AG10803 (cell line): Measurements from ENCODE around the gene CBL.

Source experiments
- DNase-seq: peaks from one replicate; pipeline ENCODE4 v3.0.0; 2010; ENCODE audit warnings: low read depth
- H3K4me3 ChIP-seq: 2 replicates; pipeline ENCODE4 v1.5.1; 2011; ENCODE audit warnings: mild to moderate bottlenecking, low read length, control low read depth
- TF ChIP-seq, protein P1 (sequence below): conservative IDR thresholded peaks from 2 replicates; pipeline ENCODE4 v1.5.1; 2011; ENCODE audit warnings: mild to moderate bottlenecking, low read length, control low read depth, inconsistent platforms

Gene CBL

DNA sequence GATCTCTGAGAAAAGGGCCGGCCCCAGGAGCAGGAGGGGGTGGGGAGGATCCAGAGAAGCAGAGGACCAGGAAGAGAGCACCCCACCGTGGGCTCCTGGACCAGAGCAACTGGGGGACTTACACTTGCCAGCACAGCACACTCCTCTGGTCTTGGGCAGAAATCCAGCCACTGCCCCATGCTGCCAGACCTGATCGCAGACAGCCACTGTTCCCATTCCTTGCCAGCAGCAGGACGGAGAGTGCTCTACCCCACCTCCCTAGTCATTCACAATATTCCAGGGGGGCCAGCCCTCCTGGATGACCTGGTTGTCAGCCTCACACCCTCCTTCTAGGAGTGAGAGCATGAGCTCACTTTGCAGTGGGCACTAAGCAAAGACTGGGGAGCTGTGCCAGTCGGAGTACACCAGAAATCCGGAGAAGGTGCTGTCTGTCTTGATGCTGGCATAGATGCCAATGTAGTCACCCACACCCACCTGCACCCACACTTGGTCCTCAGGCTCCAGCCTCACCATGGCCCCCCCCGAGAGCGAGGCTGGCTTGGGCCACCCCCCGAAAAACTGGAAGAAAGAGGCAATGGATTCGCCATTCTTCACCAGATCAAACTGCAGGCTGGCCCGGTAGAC lies 132.9 kb downstream of the CBL start:
- TF ChIP-seq, protein P1, sequence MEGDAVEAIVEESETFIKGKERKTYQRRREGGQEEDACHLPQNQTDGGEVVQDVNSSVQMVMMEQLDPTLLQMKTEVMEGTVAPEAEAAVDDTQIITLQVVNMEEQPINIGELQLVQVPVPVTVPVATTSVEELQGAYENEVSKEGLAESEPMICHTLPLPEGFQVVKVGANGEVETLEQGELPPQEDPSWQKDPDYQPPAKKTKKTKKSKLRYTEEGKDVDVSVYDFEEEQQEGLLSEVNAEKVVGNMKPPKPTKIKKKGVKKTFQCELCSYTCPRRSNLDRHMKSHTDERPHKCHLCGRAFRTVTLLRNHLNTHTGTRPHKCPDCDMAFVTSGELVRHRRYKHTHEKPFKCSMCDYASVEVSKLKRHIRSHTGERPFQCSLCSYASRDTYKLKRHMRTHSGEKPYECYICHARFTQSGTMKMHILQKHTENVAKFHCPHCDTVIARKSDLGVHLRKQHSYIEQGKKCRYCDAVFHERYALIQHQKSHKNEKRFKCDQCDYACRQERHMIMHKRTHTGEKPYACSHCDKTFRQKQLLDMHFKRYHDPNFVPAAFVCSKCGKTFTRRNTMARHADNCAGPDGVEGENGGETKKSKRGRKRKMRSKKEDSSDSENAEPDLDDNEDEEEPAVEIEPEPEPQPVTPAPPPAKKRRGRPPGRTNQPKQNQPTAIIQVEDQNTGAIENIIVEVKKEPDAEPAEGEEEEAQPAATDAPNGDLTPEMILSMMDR: no peak
- peak overlapping the region; percentile 71 for H3K4me3 ChIP-seq
- DNase-seq: no peak

DNA sequence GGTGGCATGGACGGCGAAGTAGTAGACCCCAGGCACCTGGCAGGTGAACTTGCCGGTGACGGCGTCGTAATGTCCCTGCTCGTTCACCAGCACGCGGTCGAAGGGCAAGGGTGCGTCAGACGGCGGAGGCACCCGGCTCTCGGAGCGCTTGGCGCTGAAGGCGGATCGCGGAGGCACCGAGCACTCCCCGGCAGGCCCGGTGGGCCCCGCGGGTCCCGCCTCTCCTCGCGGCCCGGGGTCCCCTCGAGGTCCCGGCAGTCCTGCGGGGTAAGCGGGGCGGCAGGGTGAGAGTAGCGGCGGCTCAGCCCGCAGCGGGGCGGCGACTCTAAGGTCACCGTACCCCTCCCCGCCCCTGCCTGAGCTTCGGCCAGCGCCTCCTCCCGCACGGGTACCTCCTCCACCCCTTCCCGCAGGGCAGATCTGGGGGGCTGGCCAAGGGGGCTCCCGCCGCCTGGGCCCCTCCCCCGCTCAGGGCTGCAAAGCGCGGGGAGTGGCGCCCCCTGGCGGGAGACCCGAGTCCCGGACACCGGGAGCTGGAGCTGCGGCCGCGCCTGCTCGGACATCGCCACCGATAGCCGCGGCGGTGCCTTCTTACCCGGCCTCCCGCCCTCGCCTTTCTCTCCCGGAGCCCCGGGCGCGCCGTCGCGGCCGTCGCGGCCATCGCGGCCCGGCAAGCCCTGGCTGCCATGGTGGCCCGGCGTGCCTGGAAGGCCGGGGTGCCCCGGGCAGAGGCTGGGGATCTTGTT lies 133.6 kb downstream of the CBL start:
- DNase-seq: peak; percentile 62
- peak overlapping the region; percentile 71 for H3K4me3 ChIP-seq
- TF ChIP-seq, protein P1: peak; percentile 61

DNA sequence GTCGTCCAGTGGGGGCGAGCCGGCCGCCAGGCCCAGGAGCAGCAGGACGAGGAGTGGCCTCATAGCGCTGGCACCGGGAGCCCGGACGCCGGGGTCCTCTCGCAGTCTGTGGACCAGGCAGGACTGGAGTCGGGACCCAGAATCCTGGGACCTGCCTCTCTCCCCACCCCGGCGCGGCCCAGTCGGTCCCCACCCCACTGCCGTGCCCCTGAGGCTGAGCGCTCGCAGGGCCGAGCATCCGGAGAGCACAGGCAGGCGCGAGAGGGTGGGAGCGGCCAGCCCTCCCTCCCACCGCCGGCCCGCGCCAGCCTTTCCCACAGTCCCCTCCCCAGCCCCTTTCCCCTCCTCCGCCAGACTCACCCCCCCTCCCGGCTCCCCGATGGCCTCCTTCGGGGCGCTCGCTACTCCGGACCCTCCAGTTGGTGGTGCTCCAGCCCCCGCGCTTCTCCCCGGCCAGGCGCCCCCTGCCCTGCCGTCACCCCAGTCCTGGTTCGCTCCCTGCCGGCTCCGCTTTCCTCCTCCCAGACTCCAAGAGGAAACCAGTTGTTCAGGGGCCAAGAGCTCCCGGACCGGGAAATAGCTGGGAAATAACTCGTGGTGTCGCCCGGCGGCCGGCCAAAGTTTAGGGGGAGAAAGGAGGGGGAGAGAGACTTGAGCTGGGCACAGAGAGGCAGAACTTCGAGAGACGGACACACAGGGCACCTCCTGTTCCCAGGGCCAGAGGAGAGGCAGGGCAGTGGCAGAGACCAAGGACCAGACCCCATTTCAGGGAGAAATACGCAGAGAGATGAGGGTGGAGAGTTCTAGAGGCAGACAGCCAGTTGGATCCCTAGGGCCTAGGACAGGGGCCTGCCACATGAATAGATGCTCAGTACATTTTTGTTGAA lies 134.4 kb downstream of the CBL start, which contains the start of gene C1QTNF5:
TSS of gene C1QTNF5 (minus strand) at position 549 of the 887 bp plus-strand sequence. CDS start at position 63, 486 bp downstream.
- peak within 1 kb of the TSS; percentile 71 for H3K4me3 ChIP-seq
- TF ChIP-seq, protein P1: no peak; the same call in 1 of the 2 replicates
- DNase-seq: peak; percentile 84

GRCh38 chr11:119341222-119342022 lies 135.3 kb downstream of the CBL start:
- TF ChIP-seq, protein P1: no peak
- H3K4me3 ChIP-seq: peak overlapping the region; percentile 71
- no peak for DNase-seq

- TF ChIP-seq, protein P1: no peak
- DNase-seq: no peak
- H3K4me3 ChIP-seq: no peak overlapping the region
Measured at GRCh38 chr11:119342023-119342300, 135.8 kb downstream of the CBL start.

DNA sequence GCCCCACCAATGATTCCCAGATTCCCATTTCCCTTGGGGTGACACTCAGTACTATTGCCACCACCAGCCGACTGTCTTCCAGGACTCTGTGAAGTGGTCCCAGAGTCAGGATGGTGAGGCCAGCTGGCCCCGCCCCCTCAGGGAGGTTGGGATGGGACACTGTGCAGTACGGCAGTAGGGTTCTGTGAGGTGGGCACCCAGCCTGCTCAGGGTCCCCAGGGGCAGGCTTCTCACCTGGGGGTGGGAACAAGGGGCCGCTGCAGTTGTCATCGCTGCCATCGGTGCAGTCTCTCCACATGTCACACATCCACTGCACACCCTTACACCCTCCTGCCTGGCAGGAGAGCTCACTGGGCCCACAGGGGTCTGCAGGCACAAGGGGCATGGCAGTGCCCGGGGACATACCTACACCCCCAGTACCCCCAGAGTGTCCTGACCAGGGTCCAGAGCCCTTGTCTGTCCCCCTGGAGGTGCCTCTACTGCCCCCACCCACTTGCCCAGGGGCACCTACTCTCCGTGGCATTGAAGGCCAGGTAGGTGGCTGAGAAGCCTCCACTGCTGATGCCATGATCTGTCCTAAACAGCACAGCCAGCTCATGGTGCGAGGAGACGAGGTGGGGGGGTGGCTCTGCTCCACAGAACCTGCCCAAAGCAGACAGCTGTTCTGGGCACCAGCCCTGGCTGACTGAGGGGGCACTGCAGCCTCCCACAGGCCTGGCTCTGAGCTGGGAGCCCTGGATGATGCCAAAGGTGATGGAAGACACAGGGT lies 136.4 kb downstream of the CBL start:
- DNase-seq: no peak
- TF ChIP-seq, protein P1: no peak
- H3K4me3 ChIP-seq: no peak overlapping the region
